HEK293T (cell line): ENCODE results near the gene NOXO1.

Source experiments
- BHLHE40 ChIP-seq: fragments of 450-650 bp; IDR thresholded peaks from 2 replicates; pipeline ENCODE4 v1.6.1; 2016; ENCODE audit warnings: mild to moderate bottlenecking, moderate library complexity, borderline replicate concordance
- CTBP1 ChIP-seq: fragments of 450-650 bp; IDR thresholded peaks from 2 replicates; pipeline ENCODE4 v1.6.1; 2016; ENCODE audit warnings: borderline replicate concordance
- ELF4 ChIP-seq: fragments of 450-650 bp; IDR thresholded peaks from 2 replicates; pipeline ENCODE4 v1.6.1; 2017; ENCODE audit warnings: antibody characterized with exemption
- FOXA1 ChIP-seq: fragments of 450-650 bp; IDR thresholded peaks from 2 replicates; pipeline ENCODE4 v1.6.1; 2016; ENCODE audit warnings: mild to moderate bottlenecking
- HDGF ChIP-seq: fragments of 450-650 bp; IDR thresholded peaks from 2 replicates; pipeline ENCODE4 v1.6.1; 2017; ENCODE audit warnings: antibody characterized with exemption, borderline replicate concordance
- L3MBTL2 ChIP-seq: fragments of 450-650 bp; conservative IDR thresholded peaks from 2 replicates; pipeline ENCODE4 v1.6.1; 2016; ENCODE audit warnings: mild to moderate bottlenecking
- NFRKB ChIP-seq: fragments of 450-650 bp; IDR thresholded peaks from 2 replicates; pipeline ENCODE4 v1.6.1; 2016; ENCODE audit warnings: mild to moderate bottlenecking, moderate library complexity
- SP1 ChIP-seq: fragments of 450-650 bp; IDR thresholded peaks from 2 replicates; pipeline ENCODE4 v1.6.1; 2017

DNA sequence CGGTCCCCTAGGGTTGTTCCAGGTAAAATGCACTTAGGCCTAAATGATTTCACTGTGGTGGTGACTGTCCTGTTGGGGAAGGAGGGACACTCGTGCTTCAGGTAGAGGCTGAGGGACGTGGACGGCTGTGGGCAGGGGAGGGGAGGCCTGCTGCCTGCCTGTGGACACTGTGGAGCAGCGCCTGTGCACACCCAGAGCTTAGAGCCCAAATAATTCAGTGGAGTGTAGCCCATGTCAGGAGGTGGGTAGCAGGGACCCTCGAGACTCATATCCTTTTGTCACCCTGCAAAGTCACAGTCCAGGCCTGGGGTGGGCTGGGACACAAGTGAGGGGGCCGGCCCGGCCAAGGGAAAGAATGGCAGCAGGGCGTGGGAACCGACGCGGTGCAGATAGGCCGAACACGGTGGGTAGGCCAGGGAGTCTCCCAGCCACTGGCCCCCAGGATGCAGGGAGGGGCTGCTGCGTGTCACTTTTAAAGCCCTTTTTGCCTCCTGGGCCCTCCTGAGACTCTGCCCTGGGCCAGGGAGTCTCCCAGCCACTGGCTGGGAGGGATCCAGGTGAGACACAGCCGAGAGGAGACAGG, 44.7 kb upstream of the NOXO1 start:
- TF ChIP-seq L3MBTL2 (no peak), HDGF (no peak), NFRKB (no peak), SP1 (no peak), BHLHE40 (no peak), FOXA1 (no peak), CTBP1 (no peak), ELF4 (no peak)
